Measurements from ENCODE around the gene PITPNB.

DNA sequence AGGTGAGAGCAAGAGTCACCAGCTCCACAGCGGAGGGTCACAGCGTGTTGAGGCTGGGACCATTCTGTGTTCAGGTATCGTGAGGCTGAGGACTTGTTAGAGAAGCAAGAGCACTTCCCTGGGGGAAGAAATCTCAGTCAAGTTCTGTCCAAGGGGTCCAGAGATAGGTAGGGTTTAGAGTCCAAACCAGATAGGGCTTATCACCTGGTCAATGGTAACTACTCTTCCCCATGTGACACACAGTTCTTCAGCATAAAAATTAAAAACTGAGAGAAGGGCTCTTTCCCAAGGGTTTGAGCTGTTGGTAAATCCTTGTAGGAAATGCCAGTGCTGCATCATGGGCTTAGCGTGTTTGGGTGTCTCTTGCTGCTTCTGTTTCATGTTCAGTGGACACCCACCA is 62.7 kb downstream of the PITPNB start:
- TF ChIP-seq, protein P1, sequence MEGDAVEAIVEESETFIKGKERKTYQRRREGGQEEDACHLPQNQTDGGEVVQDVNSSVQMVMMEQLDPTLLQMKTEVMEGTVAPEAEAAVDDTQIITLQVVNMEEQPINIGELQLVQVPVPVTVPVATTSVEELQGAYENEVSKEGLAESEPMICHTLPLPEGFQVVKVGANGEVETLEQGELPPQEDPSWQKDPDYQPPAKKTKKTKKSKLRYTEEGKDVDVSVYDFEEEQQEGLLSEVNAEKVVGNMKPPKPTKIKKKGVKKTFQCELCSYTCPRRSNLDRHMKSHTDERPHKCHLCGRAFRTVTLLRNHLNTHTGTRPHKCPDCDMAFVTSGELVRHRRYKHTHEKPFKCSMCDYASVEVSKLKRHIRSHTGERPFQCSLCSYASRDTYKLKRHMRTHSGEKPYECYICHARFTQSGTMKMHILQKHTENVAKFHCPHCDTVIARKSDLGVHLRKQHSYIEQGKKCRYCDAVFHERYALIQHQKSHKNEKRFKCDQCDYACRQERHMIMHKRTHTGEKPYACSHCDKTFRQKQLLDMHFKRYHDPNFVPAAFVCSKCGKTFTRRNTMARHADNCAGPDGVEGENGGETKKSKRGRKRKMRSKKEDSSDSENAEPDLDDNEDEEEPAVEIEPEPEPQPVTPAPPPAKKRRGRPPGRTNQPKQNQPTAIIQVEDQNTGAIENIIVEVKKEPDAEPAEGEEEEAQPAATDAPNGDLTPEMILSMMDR (IDR thresholded peaks at IDR 0.05; ENCODE audit: low read length), result no peak
- TF ChIP-seq EZH2 (IDR thresholded peaks at IDR 0.05; ENCODE audit: borderline replicate concordance, low read length), result no peak
